ENCODE measurements around the gene ZBTB16. TPM values are rescaled to one million over a fixed set of nuclear protein-coding genes. Genes with fewer than 3 reads are reported as not detected.

The ZBTB16 gene
- total and polyA plus RNA-seq, 7 donors, result 9.9 to 197 (median 99.5) TPM

- intact Hi-C loops (cut with DNase I), result no loop called here
- WGBS, 2 donors, result 83 to 84% methylated on average over 5 of the region's 5 CpGs
- Histone ChIP-seq H3K4me1 (no peaks in the 10 kb centered on the region), H3K9me3 (no peaks in the 10 kb centered on the region), H3K4me3 (no peak overlapping the region), H3K27ac (no peak overlapping the region), H3K36me3 (no peaks in the 10 kb centered on the region), H3K27me3 (no peaks in the 10 kb centered on the region)
- TF ChIP-seq EP300 (IDR thresholded peaks at IDR 0.05), result no peak
- TF ChIP-seq, protein P1, sequence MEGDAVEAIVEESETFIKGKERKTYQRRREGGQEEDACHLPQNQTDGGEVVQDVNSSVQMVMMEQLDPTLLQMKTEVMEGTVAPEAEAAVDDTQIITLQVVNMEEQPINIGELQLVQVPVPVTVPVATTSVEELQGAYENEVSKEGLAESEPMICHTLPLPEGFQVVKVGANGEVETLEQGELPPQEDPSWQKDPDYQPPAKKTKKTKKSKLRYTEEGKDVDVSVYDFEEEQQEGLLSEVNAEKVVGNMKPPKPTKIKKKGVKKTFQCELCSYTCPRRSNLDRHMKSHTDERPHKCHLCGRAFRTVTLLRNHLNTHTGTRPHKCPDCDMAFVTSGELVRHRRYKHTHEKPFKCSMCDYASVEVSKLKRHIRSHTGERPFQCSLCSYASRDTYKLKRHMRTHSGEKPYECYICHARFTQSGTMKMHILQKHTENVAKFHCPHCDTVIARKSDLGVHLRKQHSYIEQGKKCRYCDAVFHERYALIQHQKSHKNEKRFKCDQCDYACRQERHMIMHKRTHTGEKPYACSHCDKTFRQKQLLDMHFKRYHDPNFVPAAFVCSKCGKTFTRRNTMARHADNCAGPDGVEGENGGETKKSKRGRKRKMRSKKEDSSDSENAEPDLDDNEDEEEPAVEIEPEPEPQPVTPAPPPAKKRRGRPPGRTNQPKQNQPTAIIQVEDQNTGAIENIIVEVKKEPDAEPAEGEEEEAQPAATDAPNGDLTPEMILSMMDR (IDR thresholded peaks at IDR 0.05), result no peak
- no peak for TF ChIP-seq POLR2AphosphoS5 (IDR thresholded peaks at IDR 0.05)
- TF ChIP-seq POLR2A (IDR thresholded peaks at IDR 0.05), result no peak
- DNase-seq, result no peak
Observed at GRCh38 chr11:114273890-114274635, 214.6 kb downstream of the ZBTB16 start.

GRCh38 chr11:114274637-114275036 is 215.1 kb downstream of the ZBTB16 start:
- H3K27me3 ChIP-seq, result no peaks in the 10 kb centered on the region
- H3K4me1 ChIP-seq, result no peaks in the 10 kb centered on the region
- DNase-seq, result no peak
- 72 to 73% methylated on average over 3 of the region's 3 CpGs for WGBS, 2 donors
- H3K9me3 ChIP-seq, result no peaks in the 10 kb centered on the region
- H3K36me3 ChIP-seq, result no peaks in the 10 kb centered on the region
- no peak overlapping the region for H3K4me3 ChIP-seq
- no peak overlapping the region for H3K27ac ChIP-seq
- intact Hi-C loops (cut with DNase I), result no loop called here
- TF ChIP-seq POLR2A (IDR thresholded peaks at IDR 0.05) (no peak), EP300 (IDR thresholded peaks at IDR 0.05) (no peak), POLR2AphosphoS5 (IDR thresholded peaks at IDR 0.05) (no peak)
- TF ChIP-seq, protein P1 (IDR thresholded peaks at IDR 0.05), result no peak

GRCh38 chr11:114275280-114275679 is 215.8 kb downstream of the ZBTB16 start:
- no peak for DNase-seq
- WGBS, 2 donors, result 81 to 89% methylated on average over 3 of the region's 3 CpGs
- Histone ChIP-seq H3K4me3 (no peak overlapping the region), H3K27ac (no peak overlapping the region), H3K36me3 (no peaks in the 10 kb centered on the region), H3K4me1 (peaks cover 0 to 3% (median under 1%) of the 10 kb centered on the region in 4 donors), H3K9me3 (no peaks in the 10 kb centered on the region), H3K27me3 (no peaks in the 10 kb centered on the region)
- TF ChIP-seq EP300 (IDR thresholded peaks at IDR 0.05) (no peak), POLR2A (IDR thresholded peaks at IDR 0.05) (no peak), POLR2AphosphoS5 (IDR thresholded peaks at IDR 0.05) (peak in 2 of 4 donors; percentile 6)
- TF ChIP-seq, protein P1 (IDR thresholded peaks at IDR 0.05), result no peak
- intact Hi-C loops (cut with DNase I), result no loop called here

- TF ChIP-seq POLR2A (IDR thresholded peaks at IDR 0.05) (no peak), EP300 (IDR thresholded peaks at IDR 0.05) (no peak), POLR2AphosphoS5 (IDR thresholded peaks at IDR 0.05) (no peak)
- TF ChIP-seq, protein P1 (IDR thresholded peaks at IDR 0.05), result no peak
- Histone ChIP-seq H3K4me3 (no peak overlapping the region), H3K27ac (no peak overlapping the region), H3K9me3 (no peaks in the 10 kb centered on the region), H3K4me1 (peaks cover 0 to 10% (median 8%) of the 10 kb centered on the region in 4 donors), H3K36me3 (no peaks in the 10 kb centered on the region), H3K27me3 (no peaks in the 10 kb centered on the region)
- no peak for DNase-seq
- intact Hi-C loops (cut with DNase I), result no loop called here
- 68 to 77% methylated on average over 5 of the region's 5 CpGs for WGBS, 2 donors
Observed at GRCh38 chr11:114276077-114276476, 216.6 kb downstream of the ZBTB16 start.

Data from sigmoid colon (tissue), 7 donors.